Activated T-helper 9 cell treated with anti-CD3 and anti-CD28 coated beads, Interleukin-2, amount 50 U/mL, for 16 hours (primary cell): ENCODE results near the gene LARGE1.
"Not testable (repeated sequence)": the region's sequence is repeated elsewhere in the genome, so short reads cannot be mapped to it uniquely, and the experiment has no call there.

Source experiments
- DNase-seq: peaks from one replicate; pipeline ENCODE4 v3.0.0-alpha.2; 2020; ENCODE audit warnings: low read depth

LARGE1 gene

GRCh38 chr22:33472462-33473344 lies 447.6 kb downstream of the LARGE1 start:
- no peak for DNase-seq

- no peak for DNase-seq
Observed at GRCh38 chr22:33470456-33470855, 449.8 kb downstream of the LARGE1 start.

- no peak for DNase-seq
Observed at GRCh38 chr22:33467620-33468095, 452.6 kb downstream of the LARGE1 start.

DNA sequence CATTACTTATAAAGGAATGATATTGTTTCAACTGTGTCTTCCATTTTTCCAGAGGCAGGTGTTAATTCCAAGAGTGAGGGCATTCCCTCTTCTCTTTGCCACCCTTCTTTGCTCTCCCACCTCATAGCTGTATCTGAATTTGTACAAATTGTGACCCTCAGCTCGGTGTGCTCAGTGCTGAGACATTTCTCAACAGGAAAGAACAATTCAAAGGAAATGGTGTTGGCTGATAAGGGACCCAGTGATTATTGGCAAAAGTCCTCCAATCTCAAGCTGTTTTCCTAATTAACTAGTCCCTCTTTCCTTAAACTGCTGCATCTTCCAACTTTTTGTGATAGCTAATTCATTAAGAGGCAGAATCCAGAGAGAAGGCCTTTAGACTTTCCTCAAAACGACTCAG lies 453.2 kb downstream of the LARGE1 start:
- no peak for DNase-seq

DNA sequence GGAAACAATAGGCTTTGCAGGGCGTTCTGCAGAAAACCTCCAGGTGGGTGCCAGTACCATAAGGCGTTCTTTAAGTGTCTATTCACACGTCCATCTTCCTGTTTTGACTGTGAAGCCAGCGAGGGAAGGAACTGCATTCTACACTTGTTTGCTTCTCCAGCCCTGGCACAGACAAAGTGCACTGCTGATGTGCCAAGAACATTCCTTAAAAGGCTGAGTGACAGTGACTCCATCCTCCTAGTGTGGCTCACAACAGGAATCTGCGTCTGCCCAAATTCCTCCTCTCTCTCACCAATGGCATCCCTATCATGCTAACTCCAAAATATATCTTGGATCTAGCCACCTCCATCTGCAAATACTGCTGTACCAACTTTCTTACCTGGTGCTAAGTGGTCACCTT lies 454.7 kb downstream of the LARGE1 start:
- no peak for DNase-seq

GRCh38 chr22:33464698-33465097 lies 455.6 kb downstream of the LARGE1 start:
- DNase-seq, result no peak

DNA sequence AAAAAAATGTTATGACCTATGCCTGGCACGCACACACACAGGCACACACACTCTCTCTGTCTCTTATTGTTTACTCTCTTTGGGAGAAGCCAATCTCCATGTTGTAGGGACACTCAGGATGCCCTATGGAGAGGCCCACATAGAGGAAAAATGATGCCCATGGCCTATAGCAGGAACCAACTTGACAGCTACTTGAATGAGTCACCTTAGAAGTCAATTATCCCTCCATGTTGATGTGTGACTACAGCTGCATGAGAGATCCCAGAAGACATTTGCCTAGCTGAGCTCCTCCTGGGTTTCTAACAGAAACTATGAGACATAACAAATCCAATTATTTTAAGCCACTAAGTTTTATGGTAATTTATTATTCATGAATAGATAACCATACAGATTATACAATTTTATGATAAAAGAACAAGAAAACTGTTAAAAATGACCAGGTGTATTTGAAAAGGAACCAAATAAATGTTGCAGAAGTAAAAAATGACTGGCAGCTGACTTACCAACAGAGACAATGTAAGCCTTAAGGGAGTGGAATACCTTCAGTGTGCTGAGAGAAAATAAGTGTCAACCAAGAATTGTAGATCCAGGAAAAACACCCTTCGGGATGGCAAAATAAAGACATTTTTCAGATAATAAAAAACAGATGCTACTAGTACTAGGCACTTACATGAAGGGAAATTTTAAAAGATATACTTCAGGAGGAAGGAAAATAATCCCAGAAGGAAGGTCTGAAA lies 458.4 kb downstream of the LARGE1 start:
- DNase-seq, result no peak

- DNase-seq, result not testable (repeated sequence)
Observed at GRCh38 chr22:33461245-33461644, 459.0 kb downstream of the LARGE1 start.

- DNase-seq, result no peak
Observed at GRCh38 chr22:33459137-33459536, 461.1 kb downstream of the LARGE1 start.

DNA sequence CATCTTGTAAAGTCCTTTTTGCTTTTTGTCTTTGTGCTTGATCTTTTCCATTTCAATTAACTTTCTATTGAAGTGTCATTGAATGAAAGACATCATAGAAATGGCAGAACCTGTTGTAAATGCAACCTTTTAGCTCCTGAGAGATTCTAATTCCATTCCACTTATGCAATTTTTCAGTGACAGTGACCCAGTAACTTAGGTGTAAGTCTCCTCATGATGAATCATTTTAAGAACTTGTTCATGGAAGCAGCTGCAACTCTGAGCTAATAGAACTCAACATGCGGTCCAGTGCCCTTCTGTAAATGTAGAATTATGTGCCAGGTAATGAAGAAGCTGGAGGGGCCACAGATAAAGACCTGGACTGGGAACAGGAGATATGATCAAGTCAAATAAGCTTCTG lies 463.8 kb downstream of the LARGE1 start:
- DNase-seq, result no peak

GRCh38 chr22:33455036-33455435 lies 465.2 kb downstream of the LARGE1 start:
- DNase-seq, result no peak

- DNase-seq, result no peak
Observed at GRCh38 chr22:33451866-33452469, 468.3 kb downstream of the LARGE1 start.

DNA sequence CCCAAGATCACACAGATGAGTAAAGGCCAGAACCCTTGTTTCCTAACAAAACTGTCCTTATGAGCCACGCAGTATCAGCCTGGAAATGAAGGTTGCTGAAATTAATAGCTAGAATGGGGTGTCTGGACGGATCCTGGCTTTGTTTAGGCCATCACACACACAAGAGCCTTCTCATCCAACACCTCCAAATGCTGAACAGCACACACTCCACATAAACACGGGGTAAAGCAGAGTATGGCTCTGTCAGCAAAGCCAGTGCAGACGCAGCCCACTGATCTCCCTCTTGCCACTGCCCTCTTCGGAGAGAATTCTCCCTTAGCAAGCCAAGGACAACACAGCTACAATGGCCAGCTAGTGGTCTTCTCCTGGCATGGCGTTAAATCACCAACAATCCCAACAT lies 469.5 kb downstream of the LARGE1 start:
- no peak for DNase-seq

GRCh38 chr22:33447733-33448132 lies 472.5 kb downstream of the LARGE1 start:
- no peak for DNase-seq

GRCh38 chr22:33443683-33444082 lies 476.6 kb downstream of the LARGE1 start:
- DNase-seq, result no peak

DNA sequence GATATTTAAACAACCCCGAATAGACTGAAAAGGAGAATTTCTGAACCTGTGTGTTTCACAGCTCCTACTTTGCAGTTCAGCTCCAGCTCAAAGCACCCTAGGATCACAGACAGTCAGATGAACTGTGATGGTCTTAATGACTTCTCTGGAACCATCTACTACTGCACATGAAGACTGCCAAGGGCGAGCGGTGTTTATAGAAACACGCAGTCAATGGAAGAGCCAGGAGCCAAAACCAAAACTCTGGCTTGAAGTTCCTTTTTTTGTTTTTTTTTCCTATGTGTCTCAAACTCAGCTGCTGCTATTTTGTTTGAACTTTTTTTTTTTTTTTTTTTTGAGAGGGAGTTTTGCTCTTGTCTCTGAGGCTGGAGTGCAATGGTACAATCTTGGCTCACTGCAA lies 479.5 kb downstream of the LARGE1 start:
- DNase-seq, result no peak

- no peak for DNase-seq
Observed at GRCh38 chr22:33438273-33438672, 482.0 kb downstream of the LARGE1 start.

GRCh38 chr22:33431300-33431699 lies 489.0 kb downstream of the LARGE1 start:
- no peak for DNase-seq

DNA sequence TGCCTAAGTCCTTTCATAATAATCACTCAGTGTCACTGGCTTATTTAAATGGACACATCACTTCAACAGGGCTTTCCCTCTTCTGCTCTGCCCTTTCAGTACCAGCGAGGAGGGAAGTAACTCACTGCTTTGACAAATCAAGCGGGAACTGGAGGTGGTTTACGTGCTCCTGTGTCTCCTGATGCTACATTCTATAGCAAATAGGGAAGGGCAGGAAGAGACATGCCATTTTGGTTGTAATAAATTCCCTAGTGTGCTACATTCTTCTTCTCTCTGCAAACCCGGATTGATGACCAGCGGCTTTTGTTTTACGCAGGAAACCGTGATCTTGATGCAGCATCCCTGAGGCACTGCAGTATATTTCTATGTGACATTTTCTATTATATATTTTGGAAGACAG lies 491.0 kb downstream of the LARGE1 start:
- DNase-seq, result no peak

DNA sequence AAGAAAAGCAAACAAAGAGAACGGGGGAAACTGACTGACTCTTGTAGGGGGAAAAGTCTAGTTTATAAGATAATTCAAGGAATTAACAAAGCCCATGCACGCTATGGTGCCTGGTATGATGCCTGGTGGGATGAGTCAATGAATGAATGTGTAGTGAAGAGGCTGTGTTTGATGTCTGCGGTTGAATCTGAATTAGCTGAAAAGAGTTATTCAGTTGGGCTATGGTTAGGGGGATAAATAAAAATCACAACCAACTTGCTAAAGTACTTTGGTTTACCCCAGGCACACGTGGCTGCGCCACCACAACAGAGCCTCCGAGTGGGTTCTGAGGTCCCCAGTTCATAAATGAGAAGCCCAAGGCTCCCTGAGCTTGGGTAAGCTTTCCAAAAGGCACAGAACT lies 492.8 kb downstream of the LARGE1 start:
- DNase-seq, result no peak

- no peak for DNase-seq
Observed at GRCh38 chr22:33426451-33426850, 493.8 kb downstream of the LARGE1 start.

DNA sequence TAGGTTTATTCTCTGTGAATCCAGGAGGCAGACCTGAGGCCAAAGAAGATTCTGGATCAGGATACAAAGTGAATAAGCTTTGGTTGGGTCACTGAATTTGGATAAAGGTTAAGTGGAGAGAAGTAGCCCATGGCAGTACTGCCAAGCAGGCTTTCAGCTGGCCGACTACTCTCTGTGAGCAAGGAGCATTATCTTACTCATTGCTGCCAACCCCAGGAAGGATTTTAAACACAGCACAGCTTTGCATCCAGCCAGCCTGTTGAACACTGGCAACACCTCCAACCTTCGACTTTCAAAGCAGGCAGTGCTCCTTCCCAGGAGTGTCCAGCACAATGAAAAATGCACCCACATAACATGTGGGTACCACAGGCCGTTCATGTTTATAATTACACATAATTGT lies 498.4 kb downstream of the LARGE1 start:
- DNase-seq, result no peak

- no peak for DNase-seq
Observed at GRCh38 chr22:33418484-33418883, 501.8 kb downstream of the LARGE1 start.
